ENCODE results near the gene ABITRAM. TPM values are rescaled to one million over a fixed set of nuclear protein-coding genes. Genes with fewer than 3 reads are reported as not detected.

The ABITRAM gene
- total RNA-seq, 2 donors from 2014 or later, result 6.0 to 6.3 TPM

DNA sequence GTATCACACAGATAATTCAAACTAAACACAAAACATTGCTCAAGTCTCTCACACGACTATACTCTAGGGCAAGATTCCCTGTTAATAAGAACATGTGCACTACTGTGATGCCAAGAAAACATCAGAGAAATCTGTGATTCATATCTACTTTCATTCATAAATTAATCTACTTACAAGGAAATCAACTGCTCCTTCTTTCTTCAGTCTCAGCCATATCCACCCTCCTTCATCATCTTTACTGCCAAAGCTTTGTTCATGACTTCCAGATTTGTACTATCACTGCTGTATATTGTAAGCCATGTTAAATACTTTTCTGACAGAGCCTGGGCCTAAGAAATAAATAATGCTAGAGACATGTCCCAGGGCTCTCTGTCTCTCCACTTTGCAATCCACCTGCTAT lies 44.0 kb downstream of the ABITRAM start:
- 17 to 28% methylated on average over 1 of the region's 1 CpG for WGBS, 2 donors
- no peaks in the 10 kb centered on the region for H3K9me3 ChIP-seq
- DNase-seq (no peak), ATAC-seq (no peak)
- peaks cover 13% of the 10 kb centered on the region for H3K4me1 ChIP-seq
- H3K36me3 ChIP-seq (replicated peaks in 1 of 2; ENCODE audit: insufficient read depth in 1 of 2, low read depth in 2 of 2), result peaks cover 0 to 1% of the 10 kb centered on the region in 2 donors
- no peak overlapping the region for H3K27ac ChIP-seq
- H3K27me3 ChIP-seq, result no peaks in the 10 kb centered on the region
- TF ChIP-seq, protein P1, sequence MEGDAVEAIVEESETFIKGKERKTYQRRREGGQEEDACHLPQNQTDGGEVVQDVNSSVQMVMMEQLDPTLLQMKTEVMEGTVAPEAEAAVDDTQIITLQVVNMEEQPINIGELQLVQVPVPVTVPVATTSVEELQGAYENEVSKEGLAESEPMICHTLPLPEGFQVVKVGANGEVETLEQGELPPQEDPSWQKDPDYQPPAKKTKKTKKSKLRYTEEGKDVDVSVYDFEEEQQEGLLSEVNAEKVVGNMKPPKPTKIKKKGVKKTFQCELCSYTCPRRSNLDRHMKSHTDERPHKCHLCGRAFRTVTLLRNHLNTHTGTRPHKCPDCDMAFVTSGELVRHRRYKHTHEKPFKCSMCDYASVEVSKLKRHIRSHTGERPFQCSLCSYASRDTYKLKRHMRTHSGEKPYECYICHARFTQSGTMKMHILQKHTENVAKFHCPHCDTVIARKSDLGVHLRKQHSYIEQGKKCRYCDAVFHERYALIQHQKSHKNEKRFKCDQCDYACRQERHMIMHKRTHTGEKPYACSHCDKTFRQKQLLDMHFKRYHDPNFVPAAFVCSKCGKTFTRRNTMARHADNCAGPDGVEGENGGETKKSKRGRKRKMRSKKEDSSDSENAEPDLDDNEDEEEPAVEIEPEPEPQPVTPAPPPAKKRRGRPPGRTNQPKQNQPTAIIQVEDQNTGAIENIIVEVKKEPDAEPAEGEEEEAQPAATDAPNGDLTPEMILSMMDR (IDR thresholded peaks at IDR 0.05), result no peak
- no peak for TF ChIP-seq POLR2A (IDR thresholded peaks at IDR 0.05)
- H3K4me3 ChIP-seq, result no peak overlapping the region
- intact Hi-C loops (cut with DNase I), result no loop called here

DNA sequence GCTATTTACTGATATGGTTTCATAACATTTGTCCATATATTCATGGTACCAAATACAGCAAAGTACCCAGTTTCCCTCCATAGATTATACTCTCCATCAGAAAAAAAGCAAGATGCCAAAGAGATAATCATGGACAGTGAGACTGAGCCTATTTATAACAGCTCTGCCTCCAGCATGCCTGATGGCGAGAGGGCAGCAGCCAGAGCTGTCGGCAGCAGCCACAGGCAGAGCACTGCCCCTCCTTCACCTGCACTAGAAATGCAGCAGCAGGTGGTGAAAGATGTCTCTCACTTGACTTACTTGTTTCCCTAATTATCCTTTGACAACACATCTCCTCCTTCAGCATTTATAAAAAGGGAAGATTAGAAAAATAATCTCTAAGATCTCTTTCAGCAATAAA lies 46.7 kb downstream of the ABITRAM start:
- Histone ChIP-seq H3K27me3 (no peaks in the 10 kb centered on the region), H3K4me1 (no peaks in the 10 kb centered on the region), H3K27ac (no peak overlapping the region), H3K9me3 (no peaks in the 10 kb centered on the region), H3K4me3 (no peak overlapping the region), H3K36me3 (replicated peaks in 1 of 2; ENCODE audit: insufficient read depth in 1 of 2, low read depth in 2 of 2) (peaks cover 0 to 1% of the 10 kb centered on the region in 2 donors)
- 91 to 100% methylated on average over 2 of the region's 2 CpGs for WGBS, 2 donors
- no peak for ATAC-seq
- intact Hi-C loops (cut with DNase I), result no loop called here
- no peak for DNase-seq
- TF ChIP-seq POLR2A (IDR thresholded peaks at IDR 0.05), result no peak
- TF ChIP-seq, protein P1 (IDR thresholded peaks at IDR 0.05), result no peak

DNA sequence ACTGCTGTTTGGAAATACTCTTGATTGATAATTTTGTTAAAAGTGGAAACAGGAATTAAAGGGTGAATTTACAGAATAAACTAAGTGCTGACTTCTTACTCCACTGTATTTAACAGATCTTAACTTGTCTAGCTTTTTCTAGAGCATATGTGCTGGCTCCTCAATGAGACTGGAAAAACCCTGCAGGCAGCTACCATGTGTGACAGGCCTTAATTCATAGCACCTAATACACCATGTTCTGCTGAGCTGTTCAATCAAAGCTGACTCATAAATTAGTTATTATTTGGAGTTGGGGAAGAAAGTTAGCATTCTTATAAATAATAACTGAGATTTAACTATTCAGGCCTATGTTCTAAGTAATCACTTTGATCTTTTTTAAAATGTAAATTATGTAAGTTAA lies 49.7 kb downstream of the ABITRAM start:
- H3K27ac ChIP-seq, result no peak overlapping the region
- H3K27me3 ChIP-seq, result no peaks in the 10 kb centered on the region
- intact Hi-C loops (cut with DNase I), result no loop called here
- H3K4me1 ChIP-seq, result no peaks in the 10 kb centered on the region
- H3K4me3 ChIP-seq, result no peak overlapping the region
- no peaks in the 10 kb centered on the region for H3K9me3 ChIP-seq
- ATAC-seq (no peak), DNase-seq (no peak)
- H3K36me3 ChIP-seq (replicated peaks in 1 of 2; ENCODE audit: insufficient read depth in 1 of 2, low read depth in 2 of 2), result peaks cover 0 to 1% of the 10 kb centered on the region in 2 donors
- TF ChIP-seq POLR2A (IDR thresholded peaks at IDR 0.05), result no peak
- TF ChIP-seq, protein P1 (IDR thresholded peaks at IDR 0.05), result no peak

Other genes with a start within 250 kb of the ABITRAM start
- gene ACTL7B, start 78.4 kb upstream of the ABITRAM start, total RNA-seq, result under 1 TPM in 1 of 2 donors, not detected in 1; 0.26 TPM
- not detected for gene ACTL7A, start 72.1 kb upstream of the ABITRAM start, total RNA-seq
- 10 to 100 TPM; 14.5 to 18.2 TPM for gene ELP1, start 276 bp upstream of the ABITRAM start, total RNA-seq
- gene CTNNAL1, start 79.1 kb downstream of the ABITRAM start, total RNA-seq, result 10 to 100 TPM; 15.8 to 23.9 TPM
- 10 to 100 TPM; 38.9 to 47.0 TPM for gene TMEM245, start 185.5 kb downstream of the ABITRAM start, total RNA-seq
- under 1 TPM; 0.33 to 0.52 TPM for gene FRRS1L, start 232.8 kb downstream of the ABITRAM start, total RNA-seq